HG02571 (cell line): ENCODE measurements around the gene ARHGAP4.

ENCODE experiments used
- ATAC-seq: cut with Tn5 transposase; IDR thresholded peaks from one replicate; pipeline ENCODE4 v1.9.1; 2021; ENCODE audit warnings: mild to moderate bottlenecking, moderate library complexity; ENCODE audit not compliant: unreplicated experiment

The ARHGAP4 gene

DNA sequence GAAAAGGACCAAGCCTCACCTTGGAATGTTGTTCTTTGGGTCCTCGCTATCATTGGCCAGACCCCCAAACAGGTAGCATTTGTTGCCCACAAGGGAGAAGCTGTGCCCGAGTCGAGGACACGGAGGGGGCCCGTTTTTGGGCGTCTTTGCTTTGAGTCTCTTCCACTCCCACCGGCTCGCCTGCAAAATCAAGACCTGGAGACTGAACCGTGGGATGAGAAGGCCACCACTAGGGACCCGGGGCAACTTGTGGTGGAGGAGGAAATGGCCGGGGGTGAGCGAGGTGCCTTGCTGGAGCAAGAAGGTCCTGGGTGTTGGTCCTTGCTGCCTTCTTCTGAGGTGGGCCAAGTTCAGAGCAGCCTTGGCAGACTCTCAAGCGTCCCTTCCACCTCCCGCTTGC lies 38.0 kb upstream of the ARHGAP4 start:
- ATAC-seq: no peak

DNA sequence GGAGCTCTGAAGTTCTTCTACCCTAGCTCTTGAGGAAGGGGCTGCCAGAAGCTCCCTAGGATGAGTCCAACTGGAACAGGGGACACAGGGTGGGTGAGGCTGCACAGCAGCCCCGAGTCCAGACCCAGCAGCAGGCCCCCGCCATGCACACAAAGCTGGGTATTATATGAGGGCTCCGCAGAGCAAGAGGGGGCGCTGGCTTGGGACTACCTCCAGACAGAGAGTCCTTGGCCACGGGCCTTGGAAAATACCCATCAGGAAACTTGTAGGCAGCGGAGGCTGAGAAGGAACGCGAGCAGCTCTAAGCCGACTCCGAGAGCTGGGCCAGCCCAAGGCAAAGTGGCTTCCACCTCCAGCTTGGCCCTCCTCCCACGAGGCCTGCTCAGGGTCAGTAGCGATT lies 37.5 kb upstream of the ARHGAP4 start:
- no peak for ATAC-seq

DNA sequence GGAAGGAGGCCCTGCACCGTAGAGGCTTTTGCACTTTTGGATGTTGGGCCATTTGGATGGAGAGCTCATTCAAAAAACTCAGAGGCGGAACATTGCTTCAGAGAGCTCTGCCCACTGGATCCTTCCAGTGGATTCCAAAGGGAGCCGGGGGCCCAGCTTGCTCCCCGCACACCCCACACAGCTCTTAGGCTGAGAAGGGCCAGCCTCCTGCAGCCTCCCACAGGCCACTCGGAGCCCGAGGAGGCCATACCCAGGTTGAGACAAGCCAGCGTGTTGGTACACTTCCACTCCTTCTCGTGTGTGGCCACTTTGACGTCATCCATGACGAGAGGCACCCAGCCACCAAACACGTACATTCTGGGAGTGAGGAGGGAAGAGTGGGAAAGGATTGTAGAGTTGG lies 35.2 kb upstream of the ARHGAP4 start:
- no peak for ATAC-seq

DNA sequence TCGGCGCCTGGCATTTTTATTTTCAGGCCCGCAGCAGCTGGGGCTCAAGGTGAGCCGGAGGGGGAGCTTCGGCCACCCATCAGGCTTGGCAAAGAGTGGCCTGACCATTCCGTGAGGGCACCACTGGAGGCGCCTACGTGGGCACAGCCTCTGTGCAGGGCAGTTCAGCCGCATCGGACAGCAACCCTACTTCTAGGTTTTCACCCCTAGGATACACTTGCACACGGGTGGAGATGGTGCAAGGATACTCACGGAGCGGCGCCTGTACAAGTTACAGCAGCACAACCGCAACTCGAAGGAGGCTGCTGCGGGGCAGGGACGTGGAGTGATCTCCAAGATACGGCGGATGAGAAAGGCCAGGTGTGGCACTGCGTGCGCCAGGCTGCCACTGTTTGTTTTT lies 34.7 kb upstream of the ARHGAP4 start:
- ATAC-seq: no peak

DNA sequence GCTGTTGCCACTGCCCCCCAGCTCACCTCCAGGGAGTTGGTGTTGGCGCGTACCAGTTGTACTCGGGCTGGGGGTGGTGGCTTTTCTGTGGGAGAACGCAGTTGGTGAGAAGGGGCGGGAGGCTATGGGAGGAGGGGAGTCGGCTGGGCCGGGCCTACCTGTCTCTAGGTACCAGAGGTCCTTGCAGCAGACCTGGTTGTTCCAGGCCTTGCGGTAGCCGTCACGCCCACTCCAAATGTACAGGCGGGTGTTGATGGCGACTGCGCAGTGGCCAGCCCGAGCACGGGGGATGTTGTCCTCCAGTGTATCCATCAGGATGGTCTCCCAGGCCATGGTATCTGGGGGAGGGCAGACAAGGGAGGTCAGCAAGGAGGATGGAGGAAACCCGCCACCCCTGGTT lies 34.0 kb upstream of the ARHGAP4 start:
- ATAC-seq: no peak

DNA sequence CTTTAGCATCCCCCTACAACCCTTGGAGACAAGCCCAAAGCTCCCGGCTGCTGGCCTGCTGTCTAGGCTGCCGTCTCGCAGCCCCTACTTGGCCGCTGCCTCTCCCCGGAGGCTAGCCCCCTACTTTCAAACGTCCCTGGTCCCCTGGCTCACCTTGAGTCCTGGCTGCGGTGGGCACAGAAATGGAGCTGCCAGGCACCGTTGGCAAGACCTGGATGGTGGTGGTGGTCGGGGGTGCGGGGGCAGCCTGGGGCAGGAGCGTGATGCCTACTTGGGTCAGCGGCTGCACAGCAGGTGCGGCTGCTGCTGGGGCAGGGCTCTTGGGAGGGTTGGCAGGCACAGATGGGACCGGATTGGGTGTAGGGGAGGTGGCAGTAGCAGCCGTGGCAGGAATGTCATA lies 33.6 kb upstream of the ARHGAP4 start:
- no peak for ATAC-seq

DNA sequence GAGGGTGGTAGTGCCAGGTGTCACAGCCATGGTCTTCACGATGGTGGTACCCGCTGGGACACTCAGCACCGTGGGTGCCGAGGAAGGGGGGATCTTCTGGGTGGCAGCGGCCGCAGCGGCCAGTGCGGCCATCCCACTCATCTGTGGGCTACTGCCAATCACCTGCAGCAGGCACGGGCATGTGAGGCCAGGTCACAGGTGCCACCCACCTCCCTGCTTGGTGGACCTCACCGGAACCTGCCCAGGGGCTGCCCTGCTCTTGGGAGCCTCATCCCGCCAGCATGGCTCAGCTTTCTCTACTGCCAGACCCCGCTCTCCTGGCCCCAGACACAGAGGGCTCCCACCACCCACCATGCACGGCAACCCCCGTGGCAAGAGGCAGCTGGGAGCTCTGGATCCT lies 32.5 kb upstream of the ARHGAP4 start:
- no peak for ATAC-seq

DNA sequence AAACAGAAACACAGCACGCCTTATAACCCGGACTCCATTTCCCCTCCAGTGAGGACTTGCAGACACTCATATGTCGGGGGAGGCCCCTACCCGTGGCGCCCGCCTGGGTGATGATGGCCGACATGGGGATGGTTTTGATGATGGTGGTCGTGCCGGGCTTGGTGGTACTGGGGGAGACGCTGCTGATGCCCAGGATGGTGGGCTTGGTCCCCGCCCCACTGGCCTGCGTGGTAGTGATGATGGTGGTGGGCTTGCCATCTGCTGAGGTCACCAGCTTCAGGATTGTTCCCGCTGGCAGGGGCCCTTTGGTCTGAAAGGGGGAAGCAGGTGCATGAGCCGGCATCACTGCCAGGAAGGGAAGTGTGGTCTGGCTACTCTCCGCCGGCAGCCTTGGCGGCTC lies 31.2 kb upstream of the ARHGAP4 start:
- ATAC-seq: no peak

DNA sequence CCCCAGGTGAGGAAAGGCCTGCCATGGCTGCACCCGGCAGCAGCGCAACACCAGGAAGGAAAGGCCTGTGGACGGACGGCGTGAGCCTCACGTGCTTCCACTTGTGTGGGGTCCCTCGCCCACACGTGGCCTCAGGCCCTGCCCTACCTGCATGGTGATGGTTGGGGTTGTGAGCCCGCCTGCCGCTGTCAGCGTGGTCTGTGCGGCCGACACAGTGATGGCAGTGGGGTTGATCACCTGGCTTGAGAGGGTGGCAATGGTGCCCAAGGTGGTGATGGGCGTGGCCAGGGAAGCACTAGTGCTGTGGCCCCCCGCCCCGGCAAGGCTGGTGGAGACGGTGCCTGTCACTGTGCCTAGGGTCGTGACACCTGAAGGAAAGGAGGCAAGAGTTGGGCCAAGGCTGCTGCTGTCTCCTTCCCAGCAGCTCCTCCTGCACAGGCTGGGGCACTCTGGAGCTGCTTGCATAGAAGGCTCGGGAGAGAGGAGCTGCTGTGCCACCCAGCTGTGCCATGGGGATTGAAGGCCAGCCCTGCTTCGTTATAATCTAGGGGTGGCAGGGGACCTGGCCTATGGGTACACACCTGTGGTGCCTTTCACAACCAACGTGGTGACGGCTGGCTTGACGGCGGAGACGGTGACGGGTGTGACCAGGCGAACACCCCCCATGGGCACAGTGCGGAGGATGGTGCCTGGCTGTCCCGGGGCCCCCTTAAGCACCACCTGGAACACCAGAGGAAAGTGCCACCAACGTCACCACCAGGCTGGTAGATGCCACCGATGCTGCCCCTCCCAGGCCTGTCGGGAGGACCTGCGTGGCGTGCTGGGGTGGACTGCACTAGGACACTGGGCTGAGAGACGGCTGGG lies 30.2 kb upstream of the ARHGAP4 start:
- ATAC-seq: no peak

DNA sequence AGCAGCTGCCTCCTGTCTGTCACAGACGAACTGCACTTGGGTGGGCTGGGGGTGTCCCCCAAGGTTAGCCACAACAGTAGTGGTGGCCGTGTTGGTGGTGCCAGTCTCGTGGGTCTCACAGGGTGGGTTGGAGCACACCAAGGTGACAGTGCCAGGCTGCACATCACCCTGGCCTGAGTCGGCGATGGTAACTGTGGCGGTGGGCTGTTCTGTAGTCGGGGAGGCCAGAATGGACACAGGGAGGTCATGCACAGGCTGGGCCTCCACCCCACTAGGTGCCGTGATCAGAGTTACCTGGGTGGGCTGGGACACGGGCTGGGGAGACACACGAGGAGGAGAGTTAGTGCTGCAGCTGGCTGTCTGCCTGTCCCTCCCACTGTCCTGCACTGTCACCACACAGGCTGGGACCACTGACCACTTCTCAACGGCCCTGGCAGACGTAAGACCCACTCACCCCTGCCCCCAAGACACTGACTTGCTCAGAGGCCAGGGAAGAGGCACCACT lies 29.2 kb upstream of the ARHGAP4 start:
- ATAC-seq: no peak

DNA sequence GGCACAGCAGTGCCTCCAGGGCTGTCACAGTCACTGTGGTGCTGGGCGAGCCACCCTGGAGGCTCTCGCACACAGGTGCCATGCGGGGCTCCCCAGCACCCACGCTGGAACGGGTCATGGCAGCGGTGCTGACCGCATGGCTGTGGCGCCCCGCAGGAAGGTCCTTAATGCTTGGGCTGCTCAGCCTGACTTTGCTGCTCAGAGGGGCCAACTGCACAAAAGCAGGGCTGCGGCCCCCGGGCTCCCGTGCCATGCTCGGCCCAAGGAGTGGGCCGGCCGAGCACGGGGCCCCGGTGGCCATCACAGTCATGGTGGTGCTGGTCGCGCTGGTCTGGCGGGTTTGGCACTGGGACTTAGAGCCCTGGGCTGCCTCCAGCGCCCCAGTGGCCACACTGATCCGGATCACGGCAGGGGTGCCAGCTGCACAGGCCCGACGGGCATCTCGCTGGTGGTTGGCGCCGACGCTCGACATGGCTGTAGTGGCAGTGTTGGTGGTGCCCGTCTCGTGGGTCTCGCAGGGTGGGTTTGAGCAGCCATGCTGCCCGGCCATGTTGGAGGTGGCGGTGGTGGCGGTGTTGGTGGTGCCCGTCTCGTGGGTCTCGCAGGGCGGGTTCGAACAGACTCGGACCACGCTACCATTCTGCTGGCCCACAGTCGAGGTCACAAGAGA lies 28.6 kb upstream of the ARHGAP4 start:
- no peak for ATAC-seq

DNA sequence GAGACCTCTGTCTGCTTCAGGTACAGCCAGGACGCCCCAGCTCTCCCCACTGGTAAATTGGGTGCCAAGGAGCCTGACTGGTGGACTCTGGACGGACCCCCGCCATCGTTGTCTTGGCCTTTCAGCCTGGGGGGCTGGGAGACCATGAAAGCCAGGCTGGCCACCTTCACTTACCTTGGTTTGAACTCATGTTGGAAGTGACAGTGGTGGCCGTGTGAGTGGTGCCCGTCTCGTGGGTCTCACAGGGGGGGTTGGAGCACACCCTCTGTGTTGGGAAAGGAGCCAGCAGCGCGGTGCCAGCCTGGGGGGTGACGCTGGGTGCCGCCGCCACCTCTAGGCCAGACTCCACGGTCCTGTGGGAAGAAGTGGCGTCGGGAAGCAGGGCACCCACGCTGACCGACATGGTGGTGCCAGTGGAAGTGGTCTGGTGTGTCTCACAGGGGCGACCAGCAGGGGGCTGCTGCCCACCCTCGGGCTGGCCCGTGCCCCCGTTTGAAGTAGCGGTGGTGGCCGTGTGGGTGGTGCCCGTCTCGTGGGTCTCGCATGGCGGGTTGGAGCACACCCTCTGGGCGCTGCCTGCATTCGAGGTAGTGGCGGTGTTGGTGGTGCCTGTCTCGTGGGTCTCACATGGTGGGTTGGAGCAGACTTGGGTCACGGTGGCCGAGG lies 28.0 kb upstream of the ARHGAP4 start:
- no peak for ATAC-seq

DNA sequence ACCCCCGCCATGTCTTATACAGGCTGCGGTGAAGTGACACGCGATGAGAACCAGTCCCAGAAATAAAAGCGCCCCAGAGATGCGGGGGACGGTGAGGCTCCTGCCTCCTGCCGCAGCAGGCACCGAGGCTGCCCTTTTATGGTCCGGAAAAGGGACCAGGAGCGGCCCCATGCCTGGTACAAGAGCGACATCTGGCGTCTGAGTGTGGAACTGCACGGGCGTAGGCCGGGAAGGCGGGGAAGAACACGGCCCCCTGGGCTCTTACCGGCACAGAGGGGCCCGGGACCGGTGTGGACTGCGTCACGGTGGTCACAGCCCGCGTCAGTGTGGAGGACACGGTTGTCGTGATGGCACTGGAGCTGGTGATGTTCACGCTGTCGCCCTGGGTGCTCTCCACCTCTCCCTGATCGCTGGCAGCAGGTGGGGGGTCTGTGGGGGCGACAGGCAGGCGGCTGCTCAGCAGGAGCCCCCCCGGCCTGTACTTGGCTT lies 27.3 kb upstream of the ARHGAP4 start:
- no peak for ATAC-seq

DNA sequence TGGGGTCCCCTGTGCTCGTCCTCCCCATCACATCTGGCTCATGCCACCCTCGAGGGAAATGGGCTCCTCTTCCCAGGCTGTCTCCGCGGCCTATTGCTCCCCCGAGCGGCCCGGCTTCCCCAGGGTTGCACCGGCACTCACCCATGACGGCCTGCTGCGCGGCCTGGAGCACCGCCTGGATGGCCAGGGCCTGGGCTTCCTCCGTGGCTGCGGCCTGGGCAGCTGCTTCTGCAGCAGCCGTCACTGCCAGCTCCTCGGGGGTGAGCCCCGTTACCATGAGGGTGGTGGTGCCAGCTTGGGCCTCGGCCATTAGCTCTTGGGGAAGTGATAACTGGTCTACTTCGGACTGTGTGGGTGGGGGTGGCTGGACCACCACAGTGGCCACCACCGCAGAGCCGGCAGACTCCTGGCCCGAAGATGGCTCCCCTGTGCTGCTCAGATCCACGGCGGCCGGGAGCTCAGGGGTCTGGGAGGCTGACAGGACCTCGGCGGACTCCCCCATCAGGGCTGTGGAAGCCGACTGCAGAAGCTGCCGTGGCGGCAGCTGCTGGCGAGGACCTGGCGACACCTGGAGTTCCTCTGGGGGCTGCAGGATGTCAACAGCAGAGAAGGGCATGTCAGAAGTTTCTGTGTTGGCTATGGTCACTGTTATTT lies 26.4 kb upstream of the ARHGAP4 start:
- ATAC-seq: no peak

DNA sequence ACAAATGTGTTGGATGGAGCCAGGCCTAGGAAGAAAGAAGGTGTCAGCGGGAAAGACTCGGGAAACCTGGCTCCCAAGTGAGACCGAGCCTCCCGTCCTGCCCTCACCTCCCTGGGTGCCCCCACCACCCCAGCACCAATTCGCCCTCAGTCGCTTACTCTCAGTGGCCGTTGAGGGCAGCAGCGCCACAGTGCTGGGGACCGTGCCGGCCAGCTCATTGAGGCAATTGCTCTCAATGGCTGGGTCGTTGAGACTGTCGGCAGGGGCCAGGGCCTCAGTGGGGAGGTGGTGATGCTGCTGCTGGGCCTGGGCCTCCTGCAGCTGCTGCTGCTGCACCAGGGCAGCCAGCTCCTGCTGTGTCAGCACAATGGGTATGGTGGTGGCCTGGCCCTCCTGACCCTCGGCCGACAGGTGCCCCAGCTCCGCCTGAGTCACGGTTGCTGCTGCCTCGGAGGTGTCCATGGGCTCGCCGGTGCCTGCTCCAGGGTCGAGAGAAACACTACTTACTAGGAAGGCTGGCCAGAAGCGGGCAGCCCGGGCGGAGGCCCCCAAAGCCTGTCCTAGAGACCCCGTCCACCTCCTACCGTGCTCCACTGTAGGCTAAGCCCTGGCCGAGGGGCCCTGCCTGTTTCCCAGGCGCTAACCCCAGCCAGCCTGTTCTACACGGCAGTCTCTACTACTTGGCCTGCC lies 25.8 kb upstream of the ARHGAP4 start:
- ATAC-seq: no peak

DNA sequence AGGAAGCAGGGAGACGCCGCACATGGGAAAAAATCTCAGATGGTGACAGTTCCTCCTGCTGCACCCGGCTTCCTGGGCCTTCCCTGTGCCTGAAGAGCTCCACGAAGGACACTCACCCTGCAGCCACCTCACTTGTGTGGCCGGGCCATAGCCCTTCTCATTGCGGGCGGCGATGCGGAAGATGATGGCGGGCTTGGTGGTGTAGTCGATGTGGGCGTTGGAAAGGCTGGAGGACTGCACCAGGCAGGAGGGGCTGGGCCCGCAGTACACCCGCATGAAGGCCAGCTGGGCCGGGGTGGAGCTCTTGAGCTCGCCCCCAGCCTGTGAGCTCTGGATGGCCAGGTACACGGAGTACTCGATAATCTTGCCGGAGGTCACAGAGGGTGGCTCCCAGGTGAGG lies 24.1 kb upstream of the ARHGAP4 start:
- no peak for ATAC-seq

DNA sequence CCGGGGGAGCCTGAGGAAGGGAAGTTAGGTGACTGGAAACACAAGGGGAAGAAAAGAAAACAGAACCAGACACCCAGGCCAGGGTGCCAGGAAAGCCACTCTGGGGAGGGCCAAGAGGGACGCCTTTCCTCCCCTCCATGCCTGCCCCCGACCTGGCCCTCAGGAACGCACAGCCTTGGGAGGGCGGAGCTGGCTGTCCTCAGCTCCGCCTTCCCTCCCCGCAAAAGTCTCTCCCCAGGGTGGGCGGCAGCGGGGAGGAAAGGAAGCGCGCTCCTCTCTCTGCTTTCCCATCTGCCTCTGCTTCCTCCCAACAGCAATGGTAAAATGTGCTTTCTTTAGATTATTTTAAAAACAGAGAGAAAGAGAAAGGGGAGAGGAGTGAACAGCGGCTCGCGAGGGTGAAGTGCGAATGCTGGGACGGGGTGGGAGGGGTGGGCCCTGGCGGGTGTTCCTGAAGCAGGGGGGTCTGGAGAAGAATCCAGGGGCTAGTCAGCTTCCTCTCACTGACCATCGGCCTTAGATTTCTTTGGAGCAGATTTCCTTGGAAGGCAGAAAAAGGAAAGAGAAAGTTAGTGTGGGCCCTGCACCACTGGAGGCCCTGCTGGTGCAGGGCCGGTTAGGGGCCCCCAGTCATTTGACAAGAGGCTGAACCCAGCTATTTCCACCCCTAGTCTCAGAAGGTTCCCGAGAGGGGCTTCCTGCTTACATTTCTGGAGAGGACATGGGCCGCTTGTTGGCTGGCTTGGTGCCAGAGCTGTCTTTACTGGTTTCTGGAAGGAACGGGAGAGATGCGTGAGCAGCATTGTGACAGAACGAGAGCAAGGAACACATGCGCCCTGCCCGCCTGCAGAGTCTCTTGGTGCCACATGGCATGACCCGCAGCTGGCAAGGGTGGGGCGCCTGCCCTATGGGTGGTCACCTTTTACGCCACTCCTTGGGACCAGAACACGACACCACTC lies 23.1 kb upstream of the ARHGAP4 start:
- ATAC-seq: no peak

DNA sequence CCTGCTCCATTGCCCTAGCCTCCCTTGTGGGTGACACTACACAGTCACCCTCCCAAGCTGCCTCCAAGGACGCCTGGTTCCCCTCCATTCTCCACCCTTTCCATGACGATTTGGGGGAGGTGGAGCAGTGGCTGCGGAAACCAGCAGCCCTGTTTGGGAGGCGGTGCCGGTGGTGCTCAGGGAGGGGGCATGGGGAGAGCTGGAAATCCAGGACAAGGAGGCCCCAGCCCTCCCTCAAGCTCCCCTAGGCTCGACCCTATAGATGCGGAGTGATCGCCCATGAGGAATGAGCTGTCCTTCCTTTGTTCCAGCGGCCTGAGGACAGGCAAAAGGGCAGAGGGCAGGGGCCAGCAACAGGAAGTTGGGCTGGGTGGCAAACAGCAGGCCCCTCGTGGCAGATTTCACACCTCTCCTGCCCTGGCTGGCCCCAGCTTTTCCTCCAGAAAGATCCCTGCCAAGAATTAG lies 22.0 kb upstream of the ARHGAP4 start:
- no peak for ATAC-seq
